Hepatocyte (in vitro differentiated cells): ENCODE results near the gene ARHGEF10L. TPM values are rescaled to one million over a fixed set of nuclear protein-coding genes. Genes with fewer than 3 reads are reported as not detected.

Source experiments
- DNase-seq: peaks from one replicate; pipeline ENCODE4 v3.0.0-alpha.2; 2016; ENCODE audit warnings: low spot score
- H2AFZ ChIP-seq: fragments of 200-600 bp; sonication (generic); 2 replicates; pipeline ENCODE4 v1.6.0; 2016; ENCODE audit warnings: antibody characterized with exemption, mild to moderate bottlenecking
- H3K27ac ChIP-seq: fragments of 200-600 bp; sonication (generic); 2 replicates; pipeline ENCODE4 v1.5.1; 2016; ENCODE audit warnings: mild to moderate bottlenecking
- H3K27me3 ChIP-seq: fragments of 200-600 bp; sonication (generic); 2 replicates; pipeline ENCODE4 v1.6.1; 2016
- H3K36me3 ChIP-seq: fragments of 200-600 bp; sonication (generic); replicated peaks from 2 replicates; pipeline ENCODE4 v1.5.1; 2016; ENCODE audit warnings: low read depth; ENCODE audit not compliant: insufficient read depth
- H3K4me1 ChIP-seq: fragments of 200-600 bp; sonication (generic); 2 replicates; pipeline ENCODE4 v1.5.1; 2016; ENCODE audit warnings: mild to moderate bottlenecking, moderate library complexity; ENCODE audit not compliant: insufficient read depth
- H3K4me2 ChIP-seq: fragments of 200-600 bp; sonication (generic); 2 replicates; pipeline ENCODE4 v1.6.0; 2016
- H3K4me3 ChIP-seq: fragments of 200-600 bp; sonication (generic); 2 replicates; pipeline ENCODE4 v1.5.1; 2016; ENCODE audit warnings: mild to moderate bottlenecking
- H3K79me2 ChIP-seq: fragments of 200-600 bp; sonication (generic); 2 replicates; pipeline ENCODE4 v1.6.0; 2017; ENCODE audit warnings: mild to moderate bottlenecking
- H3K9me2 ChIP-seq: fragments of 200-600 bp; sonication (generic); replicated peaks from 2 replicates; pipeline ENCODE4 v1.6.0; 2017; ENCODE audit warnings: mild to moderate bottlenecking; ENCODE audit not compliant: insufficient read depth
- H3K9me3 ChIP-seq: fragments of 200-600 bp; sonication (generic); 2 replicates; pipeline ENCODE4 v1.5.1; 2016; ENCODE audit warnings: low read depth, mild to moderate bottlenecking
- H4K20me1 ChIP-seq: fragments of 200-600 bp; sonication (generic); 2 replicates; pipeline ENCODE4 v1.6.0; 2016; ENCODE audit warnings: mild to moderate bottlenecking; ENCODE audit not compliant: insufficient read depth, poor library complexity, severe bottlenecking
- EZH2 ChIP-seq: fragments of 200-600 bp; sonication (generic); IDR thresholded peaks from 2 replicates; pipeline ENCODE4 v1.6.1; 2016; ENCODE audit warnings: antibody characterized with exemption, mild to moderate bottlenecking, borderline replicate concordance
- EZH2phosphoT487 ChIP-seq: fragments of 200-600 bp; sonication (generic); IDR thresholded peaks from one replicate; pipeline ENCODE4 v1.6.1; 2018; ENCODE audit warnings: antibody characterized with exemption, mild to moderate bottlenecking, low read depth, moderate library complexity; ENCODE audit not compliant: unreplicated experiment, severe bottlenecking
- WGBS: methylation state at CpG from one replicate; pipeline ENCODE4 v1.1.6; 2016; ENCODE audit warnings: low lambda C conversion rate; ENCODE audit errors: missing lambda C conversion rate; 5-methylcytosine and 5-hydroxymethylcytosine counted together
- polyA plus RNA-seq: library from polyadenylated mRNA; unstranded; fragments of >200 nt; fragmentation: Nextera tagmentation; extraction: Ambion mirVana; gene quantifications from 2 replicates; pipeline ENCODE4 v1.2.1, GENCODE V29; 2016
- total RNA-seq: library from RNA; depleted of rRNA; stranded (reverse); fragments of >200 nt; gene quantifications from 2 replicates; pipeline ENCODE4 v1.2.3, GENCODE V29; 2014
- TF ChIP-seq, protein P1 (sequence below): fragments of 200-600 bp; sonication (generic); IDR thresholded peaks from 2 replicates; pipeline ENCODE4 v1.5.1; 2016; ENCODE audit warnings: antibody characterized with exemption, mild to moderate bottlenecking; ENCODE audit not compliant: poor library complexity

The ARHGEF10L gene
- total and polyA plus RNA-seq, 2 experiments from 2014 or later, result 40.4 to 48.3 TPM

DNA sequence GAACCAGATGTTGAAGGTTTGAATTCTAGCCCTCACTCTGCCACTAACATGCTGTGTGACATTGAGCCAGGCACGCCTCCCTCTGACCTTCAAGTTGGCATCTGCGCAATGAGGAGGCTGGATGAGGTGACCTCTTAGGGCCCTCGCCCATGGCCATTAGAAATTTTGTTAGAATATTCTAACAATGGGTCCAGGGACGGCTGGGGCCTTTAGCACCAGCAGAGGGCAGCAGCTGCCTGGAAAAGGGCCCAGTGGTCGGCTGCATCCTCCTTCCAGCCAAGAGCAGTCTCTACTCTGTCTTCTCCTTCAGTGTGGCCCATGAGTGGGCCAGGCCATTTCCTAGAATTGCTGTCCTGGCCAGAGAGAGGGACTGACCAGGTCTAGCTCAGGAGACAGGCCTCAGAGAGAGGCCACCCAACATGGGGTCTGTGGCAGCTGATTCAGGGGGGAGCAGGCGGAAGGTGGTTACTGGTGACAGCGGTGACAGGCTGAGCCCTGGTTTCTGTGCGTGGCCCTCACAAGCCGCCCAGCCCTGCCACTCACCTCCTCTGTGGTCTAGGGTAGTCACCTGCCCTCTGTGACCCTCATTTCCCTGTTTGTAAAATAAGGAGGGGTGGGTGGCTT, 114.3 kb downstream of the ARHGEF10L start:
- DNase-seq, result peak; percentile 71
- no peak overlapping the region for H3K4me3 ChIP-seq
- H3K27ac ChIP-seq, result no peak overlapping the region
- 77% methylated on average over 9 of the region's 9 CpGs for WGBS
- H3K9me3 ChIP-seq, result no peaks in the 10 kb centered on the region
- H4K20me1 ChIP-seq, result no peaks in the 10 kb centered on the region
- H3K9me2 ChIP-seq, result no peaks in the 10 kb centered on the region
- no peaks in the 10 kb centered on the region for H3K4me1 ChIP-seq
- no peaks in the 10 kb centered on the region for H3K79me2 ChIP-seq
- H3K27me3 ChIP-seq, result no peaks in the 10 kb centered on the region
- TF ChIP-seq, protein P1, sequence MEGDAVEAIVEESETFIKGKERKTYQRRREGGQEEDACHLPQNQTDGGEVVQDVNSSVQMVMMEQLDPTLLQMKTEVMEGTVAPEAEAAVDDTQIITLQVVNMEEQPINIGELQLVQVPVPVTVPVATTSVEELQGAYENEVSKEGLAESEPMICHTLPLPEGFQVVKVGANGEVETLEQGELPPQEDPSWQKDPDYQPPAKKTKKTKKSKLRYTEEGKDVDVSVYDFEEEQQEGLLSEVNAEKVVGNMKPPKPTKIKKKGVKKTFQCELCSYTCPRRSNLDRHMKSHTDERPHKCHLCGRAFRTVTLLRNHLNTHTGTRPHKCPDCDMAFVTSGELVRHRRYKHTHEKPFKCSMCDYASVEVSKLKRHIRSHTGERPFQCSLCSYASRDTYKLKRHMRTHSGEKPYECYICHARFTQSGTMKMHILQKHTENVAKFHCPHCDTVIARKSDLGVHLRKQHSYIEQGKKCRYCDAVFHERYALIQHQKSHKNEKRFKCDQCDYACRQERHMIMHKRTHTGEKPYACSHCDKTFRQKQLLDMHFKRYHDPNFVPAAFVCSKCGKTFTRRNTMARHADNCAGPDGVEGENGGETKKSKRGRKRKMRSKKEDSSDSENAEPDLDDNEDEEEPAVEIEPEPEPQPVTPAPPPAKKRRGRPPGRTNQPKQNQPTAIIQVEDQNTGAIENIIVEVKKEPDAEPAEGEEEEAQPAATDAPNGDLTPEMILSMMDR, result peak; percentile 79
- TF ChIP-seq EZH2 (no peak), EZH2phosphoT487 (no peak)
- no peak overlapping the region for H3K4me2 ChIP-seq
- no peak overlapping the region for H2AFZ ChIP-seq
- no peaks in the 10 kb centered on the region for H3K36me3 ChIP-seq

DNA sequence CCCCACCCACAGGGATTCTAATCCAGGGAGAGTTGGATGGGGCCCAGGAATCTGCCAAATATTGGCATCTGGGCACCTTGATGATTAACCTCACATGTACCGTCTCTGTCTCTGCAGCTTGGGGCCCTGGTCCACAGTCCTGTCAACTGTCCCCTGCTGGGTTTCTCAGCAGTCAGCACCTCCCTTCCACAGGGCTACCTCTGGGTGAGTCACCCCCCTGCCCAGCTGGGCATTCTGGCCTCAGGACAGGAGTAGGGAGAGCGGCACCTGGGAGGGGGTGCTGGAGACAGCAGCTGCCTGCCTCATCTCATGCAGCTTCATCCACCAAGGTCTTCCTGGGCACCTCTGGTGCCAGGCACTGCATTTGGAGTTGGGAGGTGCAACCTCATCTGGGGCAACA, 115.0 kb downstream of the ARHGEF10L start:
- Histone ChIP-seq H2AFZ (no peak overlapping the region), H3K27me3 (no peaks in the 10 kb centered on the region), H3K9me3 (no peaks in the 10 kb centered on the region), H3K36me3 (no peaks in the 10 kb centered on the region), H3K4me2 (no peak overlapping the region), H3K4me3 (no peak overlapping the region), H3K79me2 (no peaks in the 10 kb centered on the region), H4K20me1 (no peaks in the 10 kb centered on the region), H3K4me1 (no peaks in the 10 kb centered on the region), H3K27ac (no peak overlapping the region), H3K9me2 (no peaks in the 10 kb centered on the region)
- no peak for DNase-seq
- 89% methylated on average over 2 of the region's 2 CpGs for WGBS
- TF ChIP-seq EZH2phosphoT487 (no peak), EZH2 (no peak)
- TF ChIP-seq, protein P1, result no peak

DNA sequence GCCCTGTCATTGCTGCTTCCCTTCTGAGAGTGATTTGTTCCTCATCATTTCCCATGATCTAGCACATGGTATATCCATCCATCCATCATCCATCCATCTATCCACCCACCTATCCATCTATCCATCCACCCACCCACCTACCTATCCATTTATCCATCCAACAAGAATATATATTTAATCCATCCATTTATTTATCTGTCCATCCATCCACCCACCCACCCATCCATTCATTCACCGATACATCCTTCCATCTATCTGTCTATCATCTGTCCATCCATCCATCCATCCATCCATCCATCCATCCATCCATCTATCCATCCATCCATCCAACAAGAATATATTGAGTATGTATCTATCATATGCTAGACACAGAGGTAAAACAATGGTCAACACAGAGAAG, 115.7 kb downstream of the ARHGEF10L start:
- WGBS, result 100% methylated on average over 1 of the region's 1 CpG

DNA sequence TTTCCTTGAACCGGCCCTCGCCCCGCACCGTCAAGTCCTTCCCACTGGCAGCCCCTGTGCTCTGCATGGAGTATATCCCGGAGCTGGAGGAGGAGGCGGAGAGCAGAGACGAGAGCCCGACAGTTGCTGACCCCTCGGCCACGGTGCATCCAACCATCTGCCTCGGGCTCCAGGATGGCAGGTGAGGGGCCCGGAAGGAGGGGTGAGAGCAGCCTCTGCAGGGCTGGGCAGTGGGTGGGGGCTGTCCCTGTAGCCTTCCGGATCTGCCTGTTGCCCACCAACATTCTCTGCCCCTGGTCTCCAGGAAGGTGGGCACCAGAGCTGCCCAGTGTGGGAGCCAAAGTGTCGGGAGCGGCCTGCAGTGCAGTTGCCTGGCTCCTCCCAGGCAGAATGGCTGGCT, 116.4 kb downstream of the ARHGEF10L start:
- no peak overlapping the region for H3K27ac ChIP-seq
- H2AFZ ChIP-seq, result no peak overlapping the region
- DNase-seq, result no peak
- H4K20me1 ChIP-seq, result no peaks in the 10 kb centered on the region
- TF ChIP-seq EZH2phosphoT487 (no peak), EZH2 (no peak)
- TF ChIP-seq, protein P1, result no peak
- no peaks in the 10 kb centered on the region for H3K79me2 ChIP-seq
- H3K36me3 ChIP-seq, result no peaks in the 10 kb centered on the region
- H3K27me3 ChIP-seq, result no peaks in the 10 kb centered on the region
- H3K4me3 ChIP-seq, result no peak overlapping the region
- H3K9me3 ChIP-seq, result no peaks in the 10 kb centered on the region
- 96% methylated on average over 14 of the region's 15 CpGs for WGBS
- H3K4me2 ChIP-seq, result no peak overlapping the region
- no peaks in the 10 kb centered on the region for H3K9me2 ChIP-seq
- H3K4me1 ChIP-seq, result no peaks in the 10 kb centered on the region

More for the DNA sequence above, 115.7 kb downstream of the ARHGEF10L start:
- Histone ChIP-seq H3K4me3 (no peak overlapping the region), H2AFZ (no peak overlapping the region), H3K36me3 (no peaks in the 10 kb centered on the region), H3K4me1 (no peaks in the 10 kb centered on the region), H3K27ac (no peak overlapping the region), H3K4me2 (no peak overlapping the region), H3K9me3 (no peaks in the 10 kb centered on the region), H3K27me3 (no peaks in the 10 kb centered on the region), H3K9me2 (no peaks in the 10 kb centered on the region), H3K79me2 (no peaks in the 10 kb centered on the region), H4K20me1 (no peaks in the 10 kb centered on the region)
- no peak for DNase-seq
- TF ChIP-seq EZH2, result no peak
- TF ChIP-seq EZH2phosphoT487, result no peak
